NT2/D1 (cell line): Measurements from ENCODE around the gene PPP1CC.
A peak's percentile ranks its signal among the peaks of the same experiment; 100 is the strongest.

ENCODE experiments used
- DNase-seq: peaks from one replicate; pipeline ENCODE4 v3.0.0-alpha.2; 2011; ENCODE audit warnings: low read depth, low spot score
- H3K27me3 ChIP-seq: 2 replicates; pipeline ENCODE4 v1.6.0; 2011; ENCODE audit warnings: mild to moderate bottlenecking; ENCODE audit not compliant: insufficient read length, insufficient read depth
- H3K36me3 ChIP-seq: 2 replicates; pipeline ENCODE4 v1.6.1; 2011; ENCODE audit warnings: mild to moderate bottlenecking, low read length, mixed read lengths; ENCODE audit not compliant: insufficient read depth, insufficient read length
- H3K4me1 ChIP-seq: 2 replicates; pipeline ENCODE4 v1.5.1; 2011; ENCODE audit not compliant: insufficient read depth, insufficient read length
- H3K4me3 ChIP-seq: 2 replicates; pipeline ENCODE4 v1.5.1; 2011; ENCODE audit warnings: low read depth; ENCODE audit not compliant: insufficient read length
- H3K9ac ChIP-seq: 2 replicates; pipeline ENCODE4 v1.6.0; 2011; ENCODE audit warnings: low read depth; ENCODE audit not compliant: insufficient read length
- H3K9me3 ChIP-seq: 2 replicates; pipeline ENCODE4 v1.5.1; 2011; ENCODE audit warnings: mild to moderate bottlenecking, low read length; ENCODE audit not compliant: insufficient read depth
- SUZ12 ChIP-seq: IDR thresholded peaks from 2 replicates; pipeline ENCODE4 v1.6.1; 2011; ENCODE audit not compliant: insufficient read length, insufficient read depth; ENCODE audit errors: extremely low read depth
- YY1 ChIP-seq: IDR thresholded peaks from 2 replicates; pipeline ENCODE4 v1.6.1; 2011; ENCODE audit not compliant: insufficient read length, insufficient read depth
- ZNF274 ChIP-seq: IDR thresholded peaks from 2 replicates; pipeline ENCODE4 v1.6.1; 2011; ENCODE audit warnings: mild to moderate bottlenecking, low read depth, low read length

Gene PPP1CC

DNA sequence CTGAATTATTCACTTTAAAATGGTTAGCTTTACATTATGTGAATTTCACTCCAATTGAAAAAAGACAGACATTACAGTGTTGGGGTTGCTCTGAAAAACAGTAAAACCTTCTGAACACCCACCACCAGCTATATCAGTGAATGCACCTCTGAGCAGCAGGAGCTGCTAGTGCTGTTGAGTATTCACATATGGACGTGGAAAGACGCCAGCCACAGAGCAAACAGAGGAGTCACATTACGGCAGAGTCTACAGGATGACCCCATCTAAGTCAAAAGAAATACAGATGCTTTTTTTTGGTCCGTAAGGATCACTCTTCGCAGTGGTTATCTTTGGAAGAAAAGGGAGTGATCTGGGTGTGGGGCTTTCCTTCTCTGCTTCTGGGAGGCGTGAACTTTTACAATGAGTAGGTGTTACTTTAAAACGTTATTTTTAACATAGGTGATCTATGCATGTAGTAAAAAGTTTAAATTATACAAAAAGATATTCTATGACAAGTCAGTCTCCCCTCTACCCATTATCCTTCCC lies 58.3 kb downstream of the PPP1CC start:
- Histone ChIP-seq H3K9ac (no peak overlapping the region), H3K27me3 (peaks cover 19% of the 10 kb centered on the region), H3K36me3 (no peaks in the 10 kb centered on the region), H3K4me1 (peaks cover 7% of the 10 kb centered on the region), H3K9me3 (no peaks in the 10 kb centered on the region), H3K4me3 (no peak overlapping the region)
- TF ChIP-seq YY1 (no peak), SUZ12 (no peak), ZNF274 (no peak)
- no peak for DNase-seq

DNA sequence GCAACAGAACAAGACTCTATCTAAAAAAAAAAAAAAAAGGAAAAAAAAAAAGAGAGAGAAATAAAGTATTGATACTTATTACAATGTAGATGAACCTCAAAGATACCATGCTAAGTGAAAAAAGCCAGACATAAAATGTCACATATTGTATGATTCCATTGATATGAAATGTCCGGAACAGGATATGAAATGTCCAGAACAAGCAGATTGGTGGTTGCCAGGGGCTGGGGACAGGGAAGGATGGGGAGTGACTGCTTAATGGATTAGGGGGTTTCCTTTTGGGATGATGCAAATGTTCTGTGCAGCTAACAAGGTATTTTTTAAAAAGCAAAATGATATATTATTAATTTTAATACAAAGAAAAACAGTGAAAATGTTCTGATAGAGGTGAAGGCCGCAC lies 58.8 kb downstream of the PPP1CC start:
- H3K4me3 ChIP-seq, result no peak overlapping the region
- no peaks in the 10 kb centered on the region for H3K9me3 ChIP-seq
- no peak for TF ChIP-seq ZNF274
- TF ChIP-seq SUZ12, result no peak
- TF ChIP-seq YY1, result no peak
- DNase-seq, result no peak
- no peaks in the 10 kb centered on the region for H3K36me3 ChIP-seq
- peaks cover 9% of the 10 kb centered on the region for H3K4me1 ChIP-seq
- H3K9ac ChIP-seq, result no peak overlapping the region
- peaks cover 19% of the 10 kb centered on the region for H3K27me3 ChIP-seq

DNA sequence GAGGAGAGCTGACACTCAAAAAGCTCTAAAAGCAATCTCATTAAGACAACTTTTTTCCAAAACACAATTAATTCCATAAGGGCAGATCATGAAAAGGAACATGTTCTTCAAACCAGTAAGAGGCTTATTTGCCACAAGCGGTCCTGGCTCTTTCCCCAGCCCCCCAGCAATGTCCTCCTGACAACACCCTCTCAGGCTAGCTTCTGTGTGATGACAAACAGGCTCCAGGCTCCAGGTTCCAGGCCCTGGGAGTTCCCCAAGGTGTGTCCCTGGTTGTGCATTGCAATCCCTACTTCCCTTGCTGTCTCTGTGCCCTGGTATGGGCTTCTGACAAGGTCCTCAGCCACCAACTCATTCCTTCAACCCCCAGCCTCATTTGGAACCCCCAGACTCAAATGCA lies 62.7 kb downstream of the PPP1CC start:
- no peaks in the 10 kb centered on the region for H3K9me3 ChIP-seq
- no peak for TF ChIP-seq ZNF274
- no peak for TF ChIP-seq YY1
- TF ChIP-seq SUZ12, result no peak
- DNase-seq, result no peak
- peak overlapping the region; percentile 22 for H3K9ac ChIP-seq
- peaks cover 2% of the 10 kb centered on the region for H3K4me1 ChIP-seq
- H3K4me3 ChIP-seq, result no peak overlapping the region
- H3K27me3 ChIP-seq, result no peaks in the 10 kb centered on the region
- H3K36me3 ChIP-seq, result no peaks in the 10 kb centered on the region

DNA sequence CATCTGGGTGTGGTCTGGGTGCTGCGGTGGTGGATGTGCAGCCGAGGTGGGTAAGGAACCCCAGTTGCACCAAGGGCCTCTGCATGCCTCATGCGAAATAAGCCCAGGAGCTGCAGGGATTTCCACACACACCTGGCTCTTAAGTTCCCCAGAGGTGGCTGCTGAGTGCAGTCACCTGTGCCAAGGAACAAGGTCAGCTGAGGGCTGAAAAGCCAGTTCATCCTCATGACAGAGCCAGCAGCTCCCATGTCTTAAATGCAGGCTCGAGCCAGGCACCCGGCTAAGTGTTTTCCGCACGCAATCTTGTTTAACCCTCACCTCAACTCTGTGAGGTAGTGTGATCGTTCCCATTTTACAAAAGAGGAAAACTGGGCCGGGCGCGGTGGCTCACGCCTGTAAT lies 63.5 kb downstream of the PPP1CC start:
- Histone ChIP-seq H3K9me3 (no peaks in the 10 kb centered on the region), H3K36me3 (no peaks in the 10 kb centered on the region), H3K4me1 (peaks cover 2% of the 10 kb centered on the region), H3K9ac (no peak overlapping the region), H3K27me3 (no peaks in the 10 kb centered on the region), H3K4me3 (no peak overlapping the region)
- no peak for DNase-seq
- no peak for TF ChIP-seq YY1
- TF ChIP-seq SUZ12, result no peak
- no peak for TF ChIP-seq ZNF274

DNA sequence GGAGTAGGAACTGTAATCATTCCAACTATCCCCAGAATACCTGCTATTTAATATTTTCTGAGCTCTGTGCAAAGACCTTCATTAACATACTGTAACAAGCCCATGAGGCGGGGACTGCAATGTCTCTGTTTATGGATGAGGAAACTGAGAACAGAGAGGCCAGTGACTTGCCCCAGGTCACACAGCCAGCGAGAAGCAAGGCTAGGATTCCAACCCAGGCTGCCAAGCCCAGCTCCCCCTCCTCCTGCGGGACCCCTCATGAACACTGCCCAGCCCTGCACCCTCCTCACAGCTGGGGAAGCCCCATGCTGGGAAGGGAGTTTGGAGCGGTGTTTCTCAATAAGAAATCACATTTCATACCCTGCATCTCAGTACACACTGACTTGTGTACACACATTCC lies 64.7 kb downstream of the PPP1CC start:
- no peak overlapping the region for H3K4me3 ChIP-seq
- no peaks in the 10 kb centered on the region for H3K36me3 ChIP-seq
- no peak for DNase-seq

DNA sequence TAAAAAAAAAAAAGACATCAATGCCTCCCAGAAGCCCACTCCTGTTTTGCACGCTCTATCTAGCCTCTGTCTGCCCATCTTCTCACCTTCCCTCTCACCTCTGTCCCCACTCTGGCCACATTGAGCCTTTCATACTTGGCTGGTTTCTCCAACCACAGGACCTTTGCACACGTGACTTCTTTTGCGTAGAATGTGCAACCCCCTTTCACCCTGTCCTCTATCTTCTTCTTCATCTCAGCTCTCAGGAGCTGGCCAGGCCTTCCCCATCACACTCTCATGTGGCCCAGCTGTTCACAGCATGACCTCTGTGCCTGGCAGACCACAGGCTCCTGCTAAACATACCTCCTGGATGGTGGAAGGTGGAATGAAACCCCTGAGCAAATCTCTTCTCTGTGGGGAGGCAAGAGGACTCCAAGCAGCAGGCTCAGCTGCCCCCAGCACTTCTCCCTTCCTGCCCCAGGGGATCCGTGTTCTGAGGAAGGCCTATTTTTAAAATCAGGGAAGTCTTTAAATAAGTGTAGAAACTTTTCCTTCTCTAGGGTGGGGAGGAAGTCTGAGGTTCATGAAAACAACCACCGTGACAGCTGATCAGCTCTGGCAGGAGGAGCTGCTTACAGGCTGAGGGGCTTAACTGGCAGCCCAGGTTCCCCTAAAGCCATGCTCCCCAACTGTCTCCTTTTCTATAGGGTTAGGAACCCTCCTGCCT lies 65.3 kb downstream of the PPP1CC start:
- Histone ChIP-seq H3K4me1 (peaks cover 2% of the 10 kb centered on the region), H3K27me3 (no peaks in the 10 kb centered on the region), H3K9me3 (no peaks in the 10 kb centered on the region), H3K36me3 (no peaks in the 10 kb centered on the region), H3K4me3 (no peak overlapping the region), H3K9ac (no peak overlapping the region)
- DNase-seq, result no peak
- TF ChIP-seq YY1 (no peak), ZNF274 (no peak), SUZ12 (no peak)

More for the DNA sequence above, 64.7 kb downstream of the PPP1CC start:
- TF ChIP-seq SUZ12 (no peak), YY1 (no peak)
- peaks cover 2% of the 10 kb centered on the region for H3K4me1 ChIP-seq
- no peak overlapping the region for H3K9ac ChIP-seq
- no peaks in the 10 kb centered on the region for H3K27me3 ChIP-seq
- no peaks in the 10 kb centered on the region for H3K9me3 ChIP-seq

DNA sequence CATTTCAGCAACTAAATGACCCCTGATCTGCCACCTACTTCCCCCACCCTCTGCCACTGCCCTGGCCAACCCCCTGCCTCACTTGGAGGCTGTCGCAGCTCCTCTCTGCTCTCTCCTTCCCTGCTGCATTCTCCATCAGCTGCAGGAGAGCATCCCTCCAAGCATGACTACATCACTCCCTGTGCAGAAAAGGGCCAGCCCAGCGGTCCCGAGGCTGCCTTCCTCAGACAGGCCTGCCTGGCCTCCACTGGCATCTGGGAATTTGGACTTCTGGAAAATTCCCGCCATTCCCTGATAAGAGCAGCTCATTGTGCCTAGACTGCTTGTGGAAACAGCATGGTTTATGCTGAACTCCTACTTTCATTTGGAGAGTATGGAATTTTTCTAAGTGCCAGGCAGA lies 66.5 kb downstream of the PPP1CC start:
- H3K4me1 ChIP-seq, result peaks cover 2% of the 10 kb centered on the region
- DNase-seq, result no peak
- H3K36me3 ChIP-seq, result no peaks in the 10 kb centered on the region
- H3K27me3 ChIP-seq, result no peaks in the 10 kb centered on the region
- H3K9me3 ChIP-seq, result no peaks in the 10 kb centered on the region
- no peak overlapping the region for H3K9ac ChIP-seq
- TF ChIP-seq YY1 (no peak), SUZ12 (no peak), ZNF274 (no peak)
- H3K4me3 ChIP-seq, result no peak overlapping the region
